Left ventricle myocardium inferior (tissue), 1 donor: ENCODE data around the gene TOMT. TPM values are rescaled to one million over a fixed set of nuclear protein-coding genes. Genes with fewer than 3 reads are reported as not detected.

ENCODE experiments used
- DNase-seq: peaks from one replicate; pipeline ENCODE4 v3.0.0-alpha.2; 2020
- H3K27ac ChIP-seq: fragments of 200-600 bp; replicated peaks from 2 replicates; pipeline ENCODE4 v1.8.0; 2021
- H3K27me3 ChIP-seq: fragments of 200-600 bp; 2 replicates; pipeline ENCODE4 v1.8.0; 2021; ENCODE audit warnings: low read depth
- H3K36me3 ChIP-seq: fragments of 200-600 bp; 2 replicates; pipeline ENCODE4 v1.8.0; 2021
- H3K4me1 ChIP-seq: fragments of 200-600 bp; 2 replicates; pipeline ENCODE4 v1.8.0; 2021
- H3K4me3 ChIP-seq: fragments of 200-600 bp; 2 replicates; pipeline ENCODE4 v1.8.0; 2021; ENCODE audit warnings: mild to moderate bottlenecking, moderate library complexity
- H3K9me3 ChIP-seq: fragments of 200-600 bp; replicated peaks from 2 replicates; pipeline ENCODE4 v1.8.0; 2021
- intact Hi-C: fragments of 100-400 bp; cut with micrococcal nuclease; formaldehyde crosslinking; loops from one replicate; pipeline ENCODE4 v1.11.0; 2022
- total RNA-seq: library from RNA; stranded (reverse); fragmentation: NEBNext Ultra II Directional; extraction: Animal tissue kit (Norgen Biotek cat#: 25700); gene quantifications from one replicate; pipeline ENCODE4 v1.2.1, GENCODE V29; 2021
- TF ChIP-seq, protein P1 (sequence below): fragments of 200-600 bp; IDR thresholded peaks from 2 replicates; pipeline ENCODE4 v1.8.0; 2021; ENCODE audit warnings: antibody characterized with exemption, mild to moderate bottlenecking, borderline replicate concordance
- donor health status: DM: no; HTN: yes; CAD: no; lungs with severe emphysema.

Gene TOMT
- total RNA-seq, 1 donor from 2014 or later = not detected

DNA sequence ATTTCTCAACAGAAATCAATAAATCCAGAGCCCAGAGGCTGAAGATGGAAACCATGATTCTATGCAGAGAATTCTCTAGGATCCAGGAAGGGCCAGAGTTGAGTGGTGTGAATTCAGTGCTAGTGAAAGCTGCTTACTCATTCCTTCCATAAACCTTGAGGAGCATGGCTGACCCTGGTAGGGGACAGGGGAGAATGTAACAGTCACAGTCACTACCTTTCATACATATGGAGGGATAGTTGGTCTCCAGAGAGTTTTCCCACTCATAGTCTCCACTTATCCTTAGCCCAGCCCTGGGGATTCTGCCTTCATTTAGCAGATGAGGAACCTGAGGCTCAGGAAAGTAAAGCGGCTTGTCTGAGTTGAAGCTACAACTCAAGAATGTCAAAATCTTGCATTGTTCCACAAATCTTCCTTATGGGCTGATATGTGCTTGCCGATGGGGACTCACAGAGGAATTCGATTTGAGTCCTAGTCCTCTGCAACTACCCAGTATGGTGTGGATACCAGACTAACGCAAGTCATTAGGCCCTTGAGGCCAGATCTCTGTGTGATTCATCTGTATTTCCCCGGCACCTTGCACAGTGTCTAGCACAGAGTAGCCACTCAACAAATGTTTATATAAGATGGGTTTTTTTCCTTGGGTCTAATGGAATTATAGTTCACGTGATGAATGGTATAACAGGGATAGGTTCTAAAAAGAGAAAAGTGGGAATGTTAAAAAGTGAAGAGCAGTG is 10.5 kb downstream of the TOMT start:
- Histone ChIP-seq H3K36me3 (no peaks in the 10 kb centered on the region), H3K9me3 (no peaks in the 10 kb centered on the region), H3K4me3 (no peak overlapping the region), H3K27me3 (peaks cover 18% of the 10 kb centered on the region), H3K27ac (no peak overlapping the region), H3K4me1 (peaks cover 14% of the 10 kb centered on the region)
- intact Hi-C loops = no loop called here
- DNase-seq = no peak
- TF ChIP-seq, protein P1, sequence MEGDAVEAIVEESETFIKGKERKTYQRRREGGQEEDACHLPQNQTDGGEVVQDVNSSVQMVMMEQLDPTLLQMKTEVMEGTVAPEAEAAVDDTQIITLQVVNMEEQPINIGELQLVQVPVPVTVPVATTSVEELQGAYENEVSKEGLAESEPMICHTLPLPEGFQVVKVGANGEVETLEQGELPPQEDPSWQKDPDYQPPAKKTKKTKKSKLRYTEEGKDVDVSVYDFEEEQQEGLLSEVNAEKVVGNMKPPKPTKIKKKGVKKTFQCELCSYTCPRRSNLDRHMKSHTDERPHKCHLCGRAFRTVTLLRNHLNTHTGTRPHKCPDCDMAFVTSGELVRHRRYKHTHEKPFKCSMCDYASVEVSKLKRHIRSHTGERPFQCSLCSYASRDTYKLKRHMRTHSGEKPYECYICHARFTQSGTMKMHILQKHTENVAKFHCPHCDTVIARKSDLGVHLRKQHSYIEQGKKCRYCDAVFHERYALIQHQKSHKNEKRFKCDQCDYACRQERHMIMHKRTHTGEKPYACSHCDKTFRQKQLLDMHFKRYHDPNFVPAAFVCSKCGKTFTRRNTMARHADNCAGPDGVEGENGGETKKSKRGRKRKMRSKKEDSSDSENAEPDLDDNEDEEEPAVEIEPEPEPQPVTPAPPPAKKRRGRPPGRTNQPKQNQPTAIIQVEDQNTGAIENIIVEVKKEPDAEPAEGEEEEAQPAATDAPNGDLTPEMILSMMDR = no peak

DNA sequence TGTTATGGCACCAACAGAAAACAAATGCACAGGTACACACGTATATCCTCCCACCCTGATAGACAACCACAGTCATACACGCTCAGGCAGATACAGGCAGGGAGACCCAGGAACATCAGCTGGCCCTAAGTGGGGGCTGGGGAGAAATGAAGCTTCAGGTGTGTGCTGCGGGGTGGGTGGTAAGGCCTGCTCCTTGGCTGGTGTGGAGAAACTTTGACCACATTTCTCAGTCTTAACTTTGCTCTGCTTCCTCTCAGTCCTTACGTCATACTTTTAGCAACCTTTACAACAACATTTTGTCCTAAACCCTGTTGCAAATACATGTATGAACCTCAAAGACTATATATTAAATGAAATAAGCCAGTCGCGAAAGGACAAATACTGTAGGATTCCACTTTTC is 13.5 kb downstream of the TOMT start:
- DNase-seq = no peak
- H3K4me3 ChIP-seq = no peak overlapping the region
- no peak overlapping the region for H3K27ac ChIP-seq
- H3K36me3 ChIP-seq = no peaks in the 10 kb centered on the region
- peaks cover 22% of the 10 kb centered on the region for H3K27me3 ChIP-seq
- intact Hi-C loops = no loop called here
- TF ChIP-seq, protein P1 = no peak
- no peaks in the 10 kb centered on the region for H3K9me3 ChIP-seq
- no peaks in the 10 kb centered on the region for H3K4me1 ChIP-seq

DNA sequence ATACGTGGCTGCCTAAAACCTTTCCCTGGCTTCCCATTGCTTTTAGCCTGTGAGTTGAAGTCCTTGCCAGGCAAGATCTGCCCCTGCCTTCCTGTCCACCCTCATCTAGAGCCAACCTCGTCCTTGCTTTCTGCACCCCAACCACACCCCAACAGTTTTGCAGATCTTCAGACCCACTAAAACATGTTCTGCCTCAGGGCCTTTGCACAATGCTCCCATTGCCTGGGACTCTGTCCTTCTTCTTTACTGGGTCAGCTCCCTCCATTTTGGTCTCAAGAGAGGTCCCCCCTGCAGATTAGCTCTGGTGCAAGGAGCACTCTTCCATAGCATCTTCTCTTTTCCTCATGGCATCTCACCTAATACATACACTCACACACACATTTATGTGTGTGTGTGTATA is 15.2 kb downstream of the TOMT start:
- H3K27me3 ChIP-seq = peaks cover 22% of the 10 kb centered on the region
- DNase-seq = no peak

DNA sequence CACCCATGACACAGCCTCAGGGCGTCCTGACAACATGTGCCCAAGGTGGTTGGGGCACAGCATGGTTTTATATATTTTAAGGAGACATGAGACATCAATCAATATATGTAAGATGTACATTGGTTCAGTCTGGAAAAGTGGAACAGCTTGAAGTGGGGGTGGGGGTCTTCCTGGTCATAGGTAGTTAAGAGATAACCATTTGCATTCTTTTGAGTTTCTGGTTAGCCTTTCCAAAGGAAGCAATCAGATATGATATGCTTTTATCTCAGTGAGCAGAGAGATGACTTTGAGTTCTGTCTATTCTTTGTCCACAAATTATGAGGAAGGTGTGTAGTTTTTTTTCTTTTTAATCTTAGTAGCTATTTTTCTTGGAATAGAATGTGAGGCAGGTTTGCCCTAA is 16.9 kb downstream of the TOMT start:
- no peaks in the 10 kb centered on the region for H3K36me3 ChIP-seq
- TF ChIP-seq, protein P1 = no peak
- no peaks in the 10 kb centered on the region for H3K4me1 ChIP-seq
- DNase-seq = no peak
- H3K27ac ChIP-seq = no peak overlapping the region
- H3K4me3 ChIP-seq = no peak overlapping the region
- peaks cover 15% of the 10 kb centered on the region for H3K27me3 ChIP-seq
- no peaks in the 10 kb centered on the region for H3K9me3 ChIP-seq
- intact Hi-C loops = no loop called here

More for the DNA sequence above, 15.2 kb downstream of the TOMT start:
- Histone ChIP-seq H3K9me3 (no peaks in the 10 kb centered on the region), H3K4me1 (no peaks in the 10 kb centered on the region), H3K27ac (no peak overlapping the region), H3K4me3 (no peak overlapping the region), H3K36me3 (no peaks in the 10 kb centered on the region)
- intact Hi-C loops = no loop called here
- TF ChIP-seq, protein P1 = no peak

DNA sequence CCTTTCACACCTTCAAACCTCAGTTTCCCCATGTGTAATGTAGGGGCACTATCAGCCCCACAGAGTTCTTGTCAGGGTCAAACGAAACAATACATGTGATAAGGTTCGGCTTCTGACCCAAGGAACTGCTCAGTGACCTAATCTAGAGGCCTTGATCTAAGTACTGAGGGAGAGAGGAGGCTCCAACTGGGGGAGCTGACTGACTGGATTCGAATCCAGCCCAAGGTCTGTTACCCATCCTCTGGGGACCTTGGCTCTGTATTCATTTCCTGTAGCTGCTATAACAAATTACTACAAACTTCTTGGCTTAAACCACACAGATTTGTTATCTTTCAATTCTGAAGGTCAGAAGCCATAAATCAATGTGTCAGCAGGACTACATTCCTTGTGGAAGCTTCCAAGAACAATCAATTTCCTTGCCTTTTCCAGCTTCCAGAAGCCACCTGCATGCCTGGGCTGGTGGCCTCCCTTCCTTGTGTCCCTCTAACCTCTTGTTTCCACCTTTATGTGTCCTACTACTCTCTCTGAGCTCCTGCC is 17.5 kb downstream of the TOMT start:
- H3K27me3 ChIP-seq = peaks cover 15% of the 10 kb centered on the region
- H3K27ac ChIP-seq = no peak overlapping the region
- no peak for DNase-seq
- intact Hi-C loops = no loop called here
- no peak overlapping the region for H3K4me3 ChIP-seq
- no peaks in the 10 kb centered on the region for H3K9me3 ChIP-seq
- TF ChIP-seq, protein P1 = no peak
- no peaks in the 10 kb centered on the region for H3K4me1 ChIP-seq
- no peaks in the 10 kb centered on the region for H3K36me3 ChIP-seq
